HCT116 (cell line): ENCODE measurements around the gene PTTG1IP. TPM values are rescaled to one million over a fixed set of nuclear protein-coding genes. Genes with fewer than 3 reads are reported as not detected.

ENCODE experiments used
- ATAC-seq: fragments of 200-7000 bp; cut with Tn5 transposase; 2 replicates; pipeline ENCODE4 v1.9.1; 2020; ENCODE audit warnings: mild to moderate bottlenecking, moderate library complexity
- BruUV-seq: library from RNA; stranded (reverse); fragments of 400-500 nt; replicated peaks from 2 replicates; lab custom pipeline; 2021; lab: Mats Ljungman, UMichigan
- CTCF ChIA-PET: fragments of 300-600 bp; sonication (Branson Sonifier 250); formaldehyde crosslinking; loops from one replicate; lab custom pipeline; 2021; ENCODE audit warnings: antibody characterized with exemption; lab: Charles Lee
- POLR2A ChIA-PET: fragments of 300-600, 350-600 bp; sonication (Branson Sonifier 250); formaldehyde crosslinking; loops from one replicate; lab custom pipeline; 2021; ENCODE audit warnings: antibody characterized with exemption; lab: Charles Lee
- RAD21 ChIA-PET, 2 experiments: fragments of 300-600 bp; sonication (Branson Sonifier 250); formaldehyde crosslinking; loops; one replicate each; lab custom pipeline; 2023; ENCODE audit warnings: low total read pairs in 2 of 2; ENCODE audit not compliant: uncharacterized antibody in 2 of 2, unreplicated experiment in 2 of 2, low non-redundant PET in 1 of 2; lab: Charles Lee
- DNase-seq: peaks from one replicate; pipeline ENCODE4 v3.0.0-alpha.2; 2010; ENCODE audit warnings: low read depth, low spot score
- H2AFZ ChIP-seq: fragments of 200-600 bp; shearing (Covaris generic), sonication (generic); 2 replicates; pipeline ENCODE4 v1.6.1; 2017; ENCODE audit warnings: low read depth, mixed run types, mixed read lengths, antibody characterized with exemption, low read length; ENCODE audit not compliant: poor library complexity, severe bottlenecking
- H3K27ac ChIP-seq: 2 replicates; pipeline ENCODE4 v1.5.1; 2012; ENCODE audit warnings: low read depth, low read length
- H3K27me3 ChIP-seq: fragments of 200-600 bp; sonication (generic); 2 replicates; pipeline ENCODE4 v1.6.1; 2016; ENCODE audit warnings: mixed run types, low read length, mixed read lengths; ENCODE audit not compliant: insufficient read depth
- H3K36me3 ChIP-seq, 2 experiments: fragments of 200-500 bp in 1 of 2; fragments of 200-600 bp in 1 of 2; sonication (Bioruptor generic) in 1 of 2; sonication (generic) in 1 of 2; 2 replicates each; pipeline versions ENCODE4 v1.5.1 to v1.6.1; 2014 to 2016; ENCODE audit warnings: low read length in 2 of 2, inconsistent platforms in 1 of 2, mixed read lengths in 1 of 2, mixed run types in 1 of 2; ENCODE audit not compliant: insufficient read depth in 2 of 2, control insufficient read depth in 1 of 2
- H3K4me1 ChIP-seq, 2 experiments: fragments of 200-600 bp in 1 of 2; sonication (generic) in 1 of 2; 2 replicates each; pipeline versions ENCODE4 v1.5.1 to v1.6.1; 2012 to 2017; ENCODE audit warnings: low read length in 2 of 2, inconsistent platforms in 1 of 2, mild to moderate bottlenecking in 1 of 2, mixed read lengths in 1 of 2, mixed run types in 1 of 2, moderate library complexity in 1 of 2; ENCODE audit not compliant: insufficient read depth in 2 of 2, control insufficient read depth in 1 of 2
- H3K4me2 ChIP-seq: fragments of 200-600 bp; sonication (generic); 2 replicates; pipeline ENCODE4 v1.6.1; 2017; ENCODE audit warnings: mixed run types, low read length, mixed read lengths
- H3K4me3 ChIP-seq, 2 experiments: fragments of 200-600 bp in 1 of 2; sonication (generic) in 1 of 2; replicated peaks in 1 of 2; 2 replicates each; pipeline ENCODE4 v1.5.1; 2011 to 2016; ENCODE audit warnings: low read length in 2 of 2, control low read depth in 1 of 2, low read depth in 1 of 2, mild to moderate bottlenecking in 1 of 2, mixed read lengths in 1 of 2, mixed run types in 1 of 2
- H3K79me2 ChIP-seq: fragments of 200-600 bp; sonication (generic); 2 replicates; pipeline ENCODE4 v1.6.1; 2017; ENCODE audit warnings: mild to moderate bottlenecking, mixed run types, low read length, moderate library complexity, mixed read lengths; ENCODE audit not compliant: insufficient read depth
- H3K9ac ChIP-seq: fragments of 200-600 bp; sonication (generic); 2 replicates; pipeline ENCODE4 v1.6.1; 2016; ENCODE audit warnings: low read length, mixed read lengths
- H3K9me2 ChIP-seq: fragments of 200-600 bp; sonication (generic), shearing (Covaris generic); 2 replicates; pipeline ENCODE4 v1.6.1; 2017; ENCODE audit warnings: mixed run types, mild to moderate bottlenecking, moderate library complexity; ENCODE audit not compliant: insufficient read depth
- H3K9me3 ChIP-seq, 2 experiments: fragments of 200-500 bp in 1 of 2; fragments of 200-600 bp in 1 of 2; sonication (Bioruptor generic) in 1 of 2; sonication (generic) in 1 of 2; 2 replicates each; pipeline ENCODE4 v1.6.1; 2014 to 2017; ENCODE audit warnings: low read length in 2 of 2, mixed read lengths in 2 of 2, inconsistent platforms in 1 of 2, low read depth in 1 of 2, mild to moderate bottlenecking in 1 of 2, mixed run types in 1 of 2, moderate library complexity in 1 of 2; ENCODE audit not compliant: control insufficient read depth in 1 of 2, insufficient read depth in 1 of 2
- H4K20me1 ChIP-seq: fragments of 200-600 bp; sonication (generic), shearing (Covaris generic); 2 replicates; pipeline ENCODE4 v1.6.1; 2017; ENCODE audit warnings: mixed run types, mild to moderate bottlenecking, moderate library complexity; ENCODE audit not compliant: insufficient read depth
- ATF3 ChIP-seq: IDR thresholded peaks from 2 replicates; pipeline ENCODE4 v1.6.1; 2012
- CBX3 ChIP-seq: IDR thresholded peaks from 2 replicates; pipeline ENCODE4 v1.6.1; 2012; ENCODE audit warnings: low read depth
- CEBPB ChIP-seq: IDR thresholded peaks from 2 replicates; pipeline ENCODE4 v1.6.1; 2012; ENCODE audit warnings: low read depth
- EGR1 ChIP-seq: IDR thresholded peaks from 2 replicates; pipeline ENCODE4 v1.6.1; 2012; ENCODE audit warnings: low read depth
- EZH2 ChIP-seq: fragments of 200-600 bp; sonication (generic); IDR thresholded peaks from 2 replicates; pipeline ENCODE4 v1.6.1; 2017; ENCODE audit warnings: antibody characterized with exemption, mixed run types
- FOSL1 ChIP-seq: IDR thresholded peaks from 2 replicates; pipeline ENCODE4 v1.6.1; 2012; ENCODE audit warnings: low read depth
- JUND ChIP-seq: IDR thresholded peaks from 2 replicates; pipeline ENCODE4 v1.6.1; 2012
- MAX ChIP-seq: IDR thresholded peaks from 2 replicates; pipeline ENCODE4 v1.6.1; 2012
- POLR2A ChIP-seq: IDR thresholded peaks from 2 replicates; pipeline ENCODE4 v1.7.0; 2011; ENCODE audit warnings: borderline replicate concordance; ENCODE audit not compliant: insufficient read depth, insufficient read length; ENCODE audit errors: extremely low read depth
- POLR2AphosphoS5 ChIP-seq: IDR thresholded peaks from 2 replicates; pipeline ENCODE4 v1.6.1; 2011; ENCODE audit warnings: mild to moderate bottlenecking, low read depth, low read length, moderate library complexity
- RAD21 ChIP-seq: IDR thresholded peaks from 2 replicates; pipeline ENCODE4 v1.6.1; 2012; ENCODE audit warnings: low read depth, mild to moderate bottlenecking
- REST ChIP-seq: IDR thresholded peaks from 2 replicates; pipeline ENCODE4 v1.6.1; 2012; ENCODE audit warnings: low read depth
- SIN3A ChIP-seq: IDR thresholded peaks from 2 replicates; pipeline ENCODE4 v1.6.1; 2012; ENCODE audit warnings: low read depth
- SP1 ChIP-seq: IDR thresholded peaks from 2 replicates; pipeline ENCODE4 v1.6.1; 2012; ENCODE audit warnings: low read depth
- SRF ChIP-seq: IDR thresholded peaks from 2 replicates; pipeline ENCODE4 v1.6.1; 2012; ENCODE audit warnings: low read depth
- ZBTB33 ChIP-seq: IDR thresholded peaks from 2 replicates; pipeline ENCODE4 v1.6.1; 2011; ENCODE audit warnings: mild to moderate bottlenecking, low read length, moderate library complexity; ENCODE audit not compliant: insufficient replicate concordance; ENCODE audit errors: extremely low read depth
- ZFX ChIP-seq: fragments of 450-650 bp; IDR thresholded peaks from 2 replicates; pipeline ENCODE4 v1.6.1; 2017
- ZNF274 ChIP-seq: fragments of 200-500 bp; sonication (Bioruptor generic); IDR thresholded peaks from 2 replicates; pipeline ENCODE4 v1.6.1; 2014; ENCODE audit warnings: mild to moderate bottlenecking, low read depth, low read length, inconsistent platforms
- intact Hi-C: fragments of 100-400 bp; cut with micrococcal nuclease; formaldehyde crosslinking; loops from 2 replicates; pipeline ENCODE4 v1.10.0; 2022
- total RNA-seq: library from RNA; stranded (reverse); gene quantifications from one replicate; pipeline ENCODE4 v1.2.1, GENCODE V29; 2021; ENCODE audit not compliant: unreplicated experiment

The PTTG1IP gene
- total RNA-seq, 1 experiment from 2014 or later = 83.4 TPM

GRCh38 chr21:44856131-44856530 lies 17.4 kb downstream of the PTTG1IP start:
- H3K27ac ChIP-seq = no peak overlapping the region
- no peaks in the 10 kb centered on the region for H3K9me3 ChIP-seq
- H3K4me3 ChIP-seq = no peak overlapping the region
- ChIA-PET RAD21 (no interaction called here), CTCF (no interaction called here), POLR2A (no interaction called here)
- ATAC-seq (no peak), DNase-seq (no peak)
- no peaks in the 10 kb centered on the region for H4K20me1 ChIP-seq
- H2AFZ ChIP-seq = no peak overlapping the region
- intact Hi-C loops = no loop called here
- no peak overlapping the region for H3K4me2 ChIP-seq
- H3K9me2 ChIP-seq = no peaks in the 10 kb centered on the region
- H3K79me2 ChIP-seq = peaks cover 45% of the 10 kb centered on the region
- H3K27me3 ChIP-seq = no peaks in the 10 kb centered on the region
- H3K4me1 ChIP-seq = no peaks in the 10 kb centered on the region; a peak in 1 of 4 replicates
- BruUV-seq = no TSS peak
- no peak for TF ChIP-seq CEBPB
- TF ChIP-seq JUND = no peak
- TF ChIP-seq ZNF274 = no peak
- TF ChIP-seq ATF3 = no peak
- no peak for TF ChIP-seq EGR1
- TF ChIP-seq CBX3 = no peak
- TF ChIP-seq REST = no peak
- TF ChIP-seq POLR2AphosphoS5 = no peak
- no peak for TF ChIP-seq MAX
- no peak for TF ChIP-seq ZBTB33
- TF ChIP-seq POLR2A = no peak
- TF ChIP-seq SIN3A = no peak
- no peak for TF ChIP-seq SP1
- no peak for TF ChIP-seq SRF
- TF ChIP-seq EZH2 = no peak
- TF ChIP-seq FOSL1 = no peak
- no peak for TF ChIP-seq ZFX
- no peak for TF ChIP-seq RAD21
- peaks cover 35 to 38% of the 10 kb centered on the region in 2 experiments for H3K36me3 ChIP-seq
- H3K9ac ChIP-seq = no peak overlapping the region
